M059J (cell line): ENCODE measurements around the gene GLIS2. TPM values are rescaled to one million over a fixed set of nuclear protein-coding genes. Genes with fewer than 3 reads are reported as not detected.

Experiments used
- DNase-seq: peaks from one replicate; pipeline ENCODE4 v3.0.0-alpha.2; 2012; ENCODE audit warnings: low read depth
- total RNA-seq: library from RNA; depleted of rRNA; stranded (reverse); fragments of >200 nt; shearing (Covaris generic); gene quantifications from 2 replicates; pipeline ENCODE4 v1.2.3, GENCODE V29; 2014

GLIS2 gene
- total RNA-seq, 1 experiment from 2014 or later, result 1.1 TPM

- DNase-seq, result no peak
Observed at GRCh38 chr16:4319454-4320421, 3.9 kb downstream of the GLIS2 start.

- no peak for DNase-seq
Observed at GRCh38 chr16:4320571-4321137, 4.8 kb downstream of the GLIS2 start.

DNA sequence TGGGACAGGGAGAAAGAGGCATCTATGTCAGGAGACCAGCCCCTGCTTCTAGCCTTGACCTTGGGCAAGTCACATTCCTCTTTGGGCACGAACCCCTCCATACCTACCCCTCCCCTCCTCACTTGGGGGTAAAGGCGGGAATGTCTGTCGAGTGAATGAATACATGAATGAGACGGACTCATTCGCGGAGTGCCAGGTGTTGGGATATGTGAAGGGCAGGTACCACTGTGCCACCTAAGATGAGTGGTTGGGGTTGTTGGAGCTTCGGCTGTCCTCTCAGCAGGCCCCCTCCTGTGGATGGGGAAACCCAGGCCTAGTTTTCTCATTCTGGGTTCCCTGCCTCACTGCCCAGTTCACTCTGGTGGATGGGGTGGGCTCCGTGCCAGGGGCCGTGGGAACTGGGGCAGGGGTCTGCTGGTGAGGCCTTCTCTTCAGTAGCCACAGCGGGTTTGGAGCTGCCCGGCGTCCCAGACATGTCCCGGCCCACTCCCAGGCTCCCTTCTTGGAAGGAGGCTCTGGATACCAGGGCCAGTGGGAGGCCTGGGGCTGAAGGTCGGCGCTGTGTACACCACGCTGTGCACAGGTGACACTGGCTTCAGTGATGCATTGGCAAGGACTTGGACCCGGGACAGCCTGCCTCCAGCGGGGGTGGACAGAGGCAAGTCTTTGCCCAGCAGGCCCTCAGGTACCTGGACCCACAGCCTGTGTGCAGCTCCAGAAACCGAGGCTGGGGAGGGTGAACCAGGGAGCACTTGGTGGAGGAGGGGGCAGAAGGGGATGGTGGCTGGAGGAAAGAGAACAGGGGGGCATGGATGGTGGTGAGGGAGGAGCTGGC lies 5.6 kb downstream of the GLIS2 start:
- DNase-seq, result no peak

DNA sequence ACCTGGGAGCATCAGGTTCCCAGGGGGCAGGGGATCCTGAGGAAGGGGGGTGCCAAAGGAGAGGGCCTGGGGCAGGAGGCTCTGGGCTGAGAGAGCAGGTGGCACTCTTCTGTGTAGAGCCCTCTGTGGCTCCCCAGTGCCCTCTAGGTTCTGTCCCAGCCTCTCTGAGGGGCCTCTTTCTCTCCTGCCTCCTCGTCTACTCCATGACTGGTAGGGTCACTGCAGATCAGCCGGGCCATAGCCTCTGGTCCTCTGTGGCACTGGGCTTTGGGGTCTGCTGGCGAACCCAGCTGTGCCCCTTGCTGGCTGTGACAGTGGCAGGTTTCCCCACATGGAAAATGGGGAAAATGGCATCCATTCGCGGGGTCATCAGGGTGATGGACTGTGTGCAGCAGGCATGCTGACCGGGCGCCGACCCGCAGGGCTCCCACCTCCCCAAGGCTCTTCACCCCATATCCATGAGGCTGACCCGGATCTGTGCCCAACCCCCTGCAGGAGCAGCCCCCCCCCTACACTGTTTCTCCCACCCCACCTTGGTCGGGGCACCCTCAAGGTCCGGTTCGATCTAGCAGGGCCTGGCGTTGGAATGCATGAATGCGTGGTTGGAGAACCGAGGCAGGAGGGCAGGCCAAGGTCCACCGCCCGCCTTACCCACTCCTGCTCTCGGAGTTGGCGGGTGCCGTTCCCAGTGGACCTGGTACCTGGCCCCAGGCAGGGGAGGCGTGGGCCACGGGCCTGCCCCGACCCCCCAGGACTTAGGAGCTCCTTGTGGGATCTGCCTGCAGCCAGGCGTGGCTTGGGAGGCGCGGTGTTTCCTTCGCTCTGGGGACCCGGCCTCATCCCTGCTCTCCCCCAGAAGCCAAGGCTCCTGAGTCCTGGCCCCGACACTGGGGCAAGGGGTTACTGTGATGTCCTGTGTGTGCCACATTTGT lies 6.5 kb downstream of the GLIS2 start:
- DNase-seq, result no peak

GRCh38 chr16:4323071-4323844 lies 7.4 kb downstream of the GLIS2 start:
- no peak for DNase-seq

GRCh38 chr16:4323845-4324488 lies 8.1 kb downstream of the GLIS2 start:
- no peak for DNase-seq

GRCh38 chr16:4324492-4325252 lies 8.8 kb downstream of the GLIS2 start:
- no peak for DNase-seq

GRCh38 chr16:4325253-4325758 lies 9.4 kb downstream of the GLIS2 start:
- DNase-seq, result no peak

DNA sequence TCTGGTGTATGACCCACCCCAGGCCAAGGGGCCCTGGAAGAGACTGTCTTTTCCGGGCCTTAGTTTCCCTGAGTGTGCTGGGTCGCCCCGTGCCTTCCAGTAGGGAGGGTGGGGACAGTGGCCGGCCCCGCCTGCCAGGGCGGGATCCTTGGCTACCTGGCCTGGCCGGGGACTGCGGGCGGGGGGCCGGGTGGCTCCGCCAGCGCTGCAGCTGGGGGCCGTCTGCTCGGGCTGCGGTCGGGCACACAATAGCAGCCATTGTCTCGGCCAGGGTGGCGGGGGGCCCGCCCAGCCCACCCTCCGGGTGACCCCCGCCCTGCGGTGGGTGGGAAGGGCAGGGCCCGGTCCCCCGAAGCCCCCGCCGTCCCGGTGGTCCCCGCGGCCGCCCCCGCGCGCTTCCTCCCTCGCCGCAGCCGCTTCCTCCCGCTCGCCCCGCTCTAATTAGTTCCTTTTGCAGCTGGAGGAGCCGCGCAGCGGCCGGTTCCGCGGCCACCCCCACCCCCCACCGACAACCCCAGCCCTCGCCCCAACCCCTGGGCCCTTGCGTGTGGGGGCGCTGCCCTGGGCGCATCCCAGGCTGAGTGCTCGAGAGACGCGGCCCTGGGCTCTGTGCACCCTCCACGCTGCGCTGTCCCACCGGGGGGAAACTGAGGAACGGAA lies 11.6 kb downstream of the GLIS2 start:
- DNase-seq, result no peak

- DNase-seq, result no peak
Observed at GRCh38 chr16:4328046-4328781, 12.3 kb downstream of the GLIS2 start.

GRCh38 chr16:4328782-4329775 lies 13.2 kb downstream of the GLIS2 start:
- peak; percentile 70 for DNase-seq

- DNase-seq, result peak; percentile 56
Observed at GRCh38 chr16:4330277-4330874, 14.5 kb downstream of the GLIS2 start.

- DNase-seq, result no peak
Observed at GRCh38 chr16:4332083-4332482, 16.2 kb downstream of the GLIS2 start.

DNA sequence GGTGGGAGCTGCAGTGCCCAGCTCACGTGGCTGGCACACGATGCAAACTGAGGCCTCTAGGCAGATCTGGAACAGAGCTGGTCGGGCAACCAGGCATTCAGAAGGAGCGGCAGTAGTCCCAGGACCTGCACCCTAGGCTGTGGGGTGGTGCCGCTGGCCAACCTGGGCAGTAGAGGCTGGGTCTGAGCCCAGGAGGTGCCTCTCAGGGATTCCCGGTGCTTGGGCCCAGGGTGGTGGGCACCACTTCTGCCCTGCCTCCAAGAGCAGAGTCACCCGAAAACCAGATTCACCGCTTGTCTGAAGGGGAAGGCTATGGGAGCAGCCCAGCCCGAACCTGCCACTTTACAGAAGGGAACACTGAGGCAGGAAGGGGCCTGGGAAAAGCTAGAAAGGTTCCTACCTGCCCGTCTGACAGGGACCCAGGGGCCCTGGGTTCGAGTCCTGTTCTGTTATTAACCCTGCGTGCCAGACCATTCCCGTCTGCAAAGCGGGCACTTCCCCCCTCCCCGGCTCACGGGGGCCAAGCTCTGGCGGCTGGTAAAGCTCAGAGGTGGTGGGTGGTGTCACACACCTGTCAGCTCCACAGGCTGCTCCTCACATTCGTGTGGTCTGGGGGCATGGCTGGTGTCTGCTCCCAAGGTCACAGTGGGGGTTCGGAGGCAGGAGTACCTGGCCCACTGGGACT lies 16.9 kb downstream of the GLIS2 start:
- no peak for DNase-seq

DNA sequence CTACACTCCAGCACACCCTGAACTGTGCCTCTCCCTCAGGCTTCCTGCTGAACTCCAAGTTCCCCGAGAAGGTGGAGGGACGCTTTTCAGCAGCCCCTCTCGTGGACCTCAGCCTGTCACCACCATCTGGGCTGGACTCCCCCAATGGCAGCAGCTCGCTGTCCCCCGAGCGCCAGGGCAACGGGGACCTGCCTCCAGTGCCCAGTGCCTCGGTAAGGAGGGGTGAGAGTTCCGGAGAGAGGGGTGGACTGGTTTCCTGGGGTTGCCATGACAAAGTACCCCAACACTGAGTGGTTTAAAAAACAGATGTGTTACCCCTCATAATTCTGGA lies 17.4 kb downstream of the GLIS2 start:
- DNase-seq, result no peak
